ENCODE results near the gene LIN9.
"Not testable (repeated sequence)": the region's sequence is repeated elsewhere in the genome, so short reads cannot be mapped to it uniquely, and the experiment has no call there.

Gene LIN9

GRCh38 chr1:226211181-226211821 lies 97.7 kb downstream of the LIN9 start:
- no peak for DNase-seq

DNA sequence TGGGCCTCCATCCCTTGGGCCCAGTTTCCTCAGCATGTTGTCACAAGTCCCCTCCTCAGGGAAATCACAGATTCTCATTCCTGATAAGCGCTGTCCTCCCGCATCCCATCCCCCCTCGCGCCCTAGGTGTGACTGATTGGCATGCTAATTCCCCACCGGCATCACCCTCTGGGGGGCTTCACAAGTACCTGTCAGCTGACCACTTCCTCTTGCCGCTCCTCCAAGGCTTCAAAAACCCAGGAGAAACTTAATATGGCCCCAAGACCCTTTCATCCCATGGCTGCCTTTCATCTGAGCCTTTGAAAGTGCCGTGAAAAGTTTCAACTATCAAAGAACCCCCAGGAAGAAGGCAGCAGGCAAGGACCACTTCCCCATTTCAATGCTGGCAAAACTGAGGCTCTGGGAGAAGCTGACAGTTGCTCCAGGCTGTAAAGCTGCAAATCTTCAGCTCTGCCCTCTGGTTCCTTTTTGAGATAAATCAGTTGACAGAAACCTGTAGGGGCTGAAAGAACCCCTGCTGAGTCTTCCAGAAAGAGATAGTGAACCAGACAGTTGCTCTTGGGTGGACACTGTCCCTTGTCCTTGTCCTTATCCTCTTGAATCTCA lies 98.3 kb downstream of the LIN9 start:
- no peak for DNase-seq

GRCh38 chr1:226209307-226210059 lies 99.5 kb downstream of the LIN9 start:
- DNase-seq: no peak

- DNase-seq: no peak
Measured at GRCh38 chr1:226207048-226207447, 101.9 kb downstream of the LIN9 start.

- no peak for DNase-seq
Measured at GRCh38 chr1:226204198-226204597, 104.8 kb downstream of the LIN9 start.

DNA sequence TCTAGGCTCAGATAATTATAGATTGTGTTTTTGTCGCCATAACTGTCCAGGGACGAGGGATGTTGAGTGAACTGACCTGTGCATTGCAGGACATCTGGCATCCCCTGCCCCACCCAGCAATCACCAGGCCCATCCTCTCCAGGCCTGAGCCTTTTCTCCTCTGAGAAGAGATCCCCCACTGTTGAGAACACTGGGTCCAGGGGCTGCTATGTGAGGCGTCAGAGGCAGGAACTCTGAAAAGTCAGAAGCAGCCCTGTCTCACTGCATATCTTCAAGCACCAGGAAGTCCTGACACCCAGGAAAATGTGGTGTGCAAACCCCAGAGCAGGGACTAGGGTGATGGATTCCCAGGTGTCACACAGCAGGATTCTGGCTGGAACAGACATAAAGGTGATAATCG lies 105.3 kb downstream of the LIN9 start:
- no peak for DNase-seq

GRCh38 chr1:226203240-226203639 lies 105.7 kb downstream of the LIN9 start:
- no peak for DNase-seq

DNA sequence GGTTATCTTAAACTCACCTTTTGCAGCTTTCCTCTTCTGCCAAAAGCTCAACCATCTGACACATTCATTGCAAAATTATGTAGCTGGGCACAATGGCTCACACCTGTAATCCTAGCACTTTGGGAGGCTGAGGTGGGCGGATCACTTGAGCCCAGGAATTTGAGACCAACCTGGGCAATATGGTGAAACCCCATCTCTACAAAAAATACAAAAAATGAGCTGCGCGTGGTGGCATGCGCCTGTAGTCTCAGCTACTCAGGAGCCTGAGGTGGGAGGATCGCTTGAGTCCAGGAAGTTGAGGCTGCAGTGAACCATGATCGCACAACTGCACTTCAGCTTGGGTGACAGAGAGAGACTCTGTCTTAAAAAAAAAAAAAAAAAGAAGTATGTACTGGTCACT lies 106.3 kb downstream of the LIN9 start:
- DNase-seq: not testable (repeated sequence)

- DNase-seq: no peak
Measured at GRCh38 chr1:226202246-226202645, 106.7 kb downstream of the LIN9 start.

DNA sequence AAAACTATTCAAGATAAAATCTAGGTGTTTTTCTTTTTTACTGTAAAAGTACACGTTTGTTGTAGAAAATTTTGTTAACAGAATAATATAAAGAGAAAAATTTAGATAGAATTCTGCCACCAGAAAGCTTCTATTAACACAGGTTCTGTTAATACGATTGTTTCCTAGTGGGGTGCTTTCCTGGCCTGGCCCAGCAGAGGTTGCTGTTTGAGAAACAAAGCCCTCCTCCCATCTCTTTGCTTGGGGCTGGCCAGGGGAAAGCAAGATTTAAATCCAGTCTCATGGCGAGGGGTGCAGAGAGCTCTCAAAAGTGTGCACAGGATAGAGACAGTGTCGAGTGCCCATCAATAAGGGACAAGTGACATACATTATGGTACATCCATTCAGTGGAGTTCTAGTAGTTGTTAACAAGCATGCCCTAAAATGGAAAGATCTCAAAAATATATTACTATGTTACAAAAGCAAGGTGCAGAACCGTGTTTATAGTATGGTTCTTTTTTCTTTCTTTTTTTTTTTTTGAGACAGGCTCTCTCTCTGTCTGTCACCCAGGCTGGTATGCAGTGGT lies 107.9 kb downstream of the LIN9 start:
- no peak for DNase-seq

GRCh38 chr1:226199971-226200370 lies 109.0 kb downstream of the LIN9 start:
- DNase-seq: no peak

GRCh38 chr1:226195144-226195543 lies 113.8 kb downstream of the LIN9 start:
- DNase-seq: no peak

GRCh38 chr1:226187380-226187779 lies 121.6 kb downstream of the LIN9 start:
- no peak for DNase-seq

DNA sequence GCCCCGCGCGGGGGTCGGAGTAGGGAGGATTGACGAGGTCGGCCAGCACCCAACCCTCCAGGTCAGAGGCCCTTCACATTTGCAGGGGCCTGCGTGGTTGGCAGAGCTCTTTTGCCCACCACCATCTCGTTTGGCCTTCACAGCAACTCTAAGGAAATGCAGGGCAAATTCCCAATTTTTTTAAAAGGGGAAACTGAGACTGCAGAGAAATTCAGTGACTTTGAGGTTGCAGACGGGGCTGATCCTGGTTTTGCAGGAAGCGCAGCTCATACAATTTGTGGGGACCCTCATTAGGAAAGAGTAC lies 122.0 kb downstream of the LIN9 start:
- no peak for DNase-seq

GRCh38 chr1:226186124-226187018 lies 122.6 kb downstream of the LIN9 start, which contains the start of gene ACBD3:
Gene ACBD3 (minus strand): TSS chr1:226186741. CDS start chr1:226186675, 66 bp downstream.
- peak; percentile 91 for DNase-seq

DNA sequence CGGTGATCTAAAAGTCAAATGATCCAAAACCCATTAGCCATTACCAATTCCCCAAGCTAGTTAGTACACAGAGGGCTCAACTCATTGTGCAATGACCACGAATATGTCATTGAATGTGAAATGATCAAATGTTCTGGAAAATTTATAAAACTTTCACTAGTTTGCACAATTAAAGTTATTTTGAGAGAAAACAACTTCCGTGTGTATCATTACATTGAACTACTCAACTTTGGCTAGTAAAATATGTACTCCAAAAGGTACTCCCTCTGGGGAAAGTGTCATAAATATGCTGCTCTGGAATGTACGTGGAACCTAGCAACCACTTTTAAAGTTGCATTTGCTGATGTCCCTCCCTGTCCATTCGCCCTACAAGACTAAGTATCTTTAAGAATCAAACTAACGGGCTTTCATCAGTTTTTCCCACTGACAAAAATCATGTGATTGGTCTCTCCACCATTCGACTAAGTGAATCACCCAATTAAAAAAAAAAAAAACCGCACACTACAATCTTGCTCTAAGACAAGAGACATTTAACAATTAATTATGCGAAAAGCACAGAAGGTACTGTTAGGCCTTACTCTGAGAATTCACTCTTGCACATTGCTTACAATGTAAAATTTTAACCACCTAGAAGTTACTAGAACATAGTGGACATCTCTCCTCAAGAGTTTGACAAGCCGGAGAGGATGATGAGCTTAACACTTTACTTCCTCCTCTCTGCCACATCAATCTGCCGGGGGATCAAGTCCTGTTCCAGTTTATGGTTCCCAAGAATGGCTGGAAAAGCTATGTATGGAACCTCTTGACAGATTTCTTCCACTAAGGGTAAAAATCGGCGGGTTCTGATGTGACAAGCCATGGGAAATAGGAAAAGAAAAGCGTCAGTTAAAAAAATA lies 123.6 kb downstream of the LIN9 start:
- DNase-seq: peak; percentile 26

- DNase-seq: peak; percentile 43
Measured at GRCh38 chr1:226181996-226182714, 126.8 kb downstream of the LIN9 start.

Data from fibroblast of skin of abdomen (primary cell).